ENCODE results near the gene OGFRL1. TPM values are rescaled to one million over a fixed set of nuclear protein-coding genes. Genes with fewer than 3 reads are reported as not detected.

Gene OGFRL1
- total and polyA plus RNA-seq, 9 of the 15 experiments (the other 6 are each of a cell fraction or from before 2014, with no cell fraction given): 0.01 to 0.07 (median 0.03) TPM

DNA sequence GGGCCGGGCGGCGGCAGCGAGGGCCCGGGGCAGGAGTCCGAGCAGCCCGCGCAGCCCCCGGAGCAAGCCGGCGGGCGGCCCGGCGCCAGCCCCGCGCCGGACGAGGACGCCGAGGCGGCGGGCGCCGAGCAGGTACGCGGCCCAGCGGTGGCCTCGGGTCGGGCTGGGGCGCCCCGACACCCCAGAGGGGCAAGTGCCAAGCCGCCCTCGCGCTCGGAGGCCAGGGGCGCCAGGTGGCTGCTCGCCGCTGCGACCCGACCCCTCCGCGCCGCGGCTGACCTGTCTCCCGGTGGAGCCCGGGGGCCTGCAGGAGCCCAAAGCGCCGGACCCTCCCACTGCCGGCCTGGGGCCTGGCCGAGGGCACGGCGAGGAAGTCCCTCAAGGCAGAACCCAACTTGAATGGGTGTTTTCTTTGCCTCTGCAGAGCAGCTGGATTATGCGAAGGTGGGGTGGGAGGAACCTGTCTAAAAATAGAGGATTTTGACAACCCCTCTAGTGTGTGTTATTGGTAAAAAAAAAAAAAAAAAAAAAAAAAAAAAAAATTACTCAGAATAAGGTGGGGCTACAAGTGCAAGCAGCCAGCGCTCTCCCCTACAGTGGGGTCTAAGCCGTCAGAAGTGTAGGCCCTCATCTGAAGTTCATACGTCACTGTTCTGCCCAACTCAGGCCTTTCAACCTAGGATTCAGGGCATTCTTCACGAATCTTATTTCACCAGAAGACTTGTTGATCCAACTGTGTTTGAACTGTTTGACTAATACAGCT is 609 bp downstream of the OGFRL1 start:
- H4K20me1 ChIP-seq (replicated peaks; ENCODE audit: control insufficient read depth, insufficient read depth, low read length): no peaks in the 10 kb centered on the region
- no peaks in the 10 kb centered on the region for H3K9me1 ChIP-seq (ENCODE audit: control insufficient read depth, insufficient read depth, low read length)
- ChIA-PET POLR2A (no interaction called here), CTCF (ENCODE audit: low intra/inter-chr PET ratio) (no interaction called here)
- no peak overlapping the region for H2AFZ ChIP-seq (ENCODE audit: low read depth, low read length)
- no peaks in the 10 kb centered on the region for H3K9me3 ChIP-seq (replicated peaks; ENCODE audit: control insufficient read depth, insufficient read depth, low read depth, low read length)
- H3K4me1 ChIP-seq (replicated peaks in 1 of 2; ENCODE audit: control insufficient read depth in 2 of 2, insufficient read depth in 2 of 2, low read length in 2 of 2): peaks cover 0 to 4% of the 10 kb centered on the region in 2 experiments; a peak in 1 of 5 replicates
- H3K4me3 ChIP-seq: no peak overlapping the region
- ATAC-seq (no peak), FAIRE-seq (no peak), DNase-seq (ENCODE audit: extremely low read depth in 1 of 4, low spot score in 3 of 4) (no peak)
- intact Hi-C loops (cut with micrococcal nuclease) (no loop called here), in situ Hi-C loops (cut with MboI) (no loop called here)
- BruUV-seq (replicated peaks): no TSS peak
- H3K4me2 ChIP-seq (ENCODE audit: insufficient read depth, low read length): no peak overlapping the region
- TF ChIP-seq ZC3H8 (IDR thresholded peaks at IDR 0.05): no peak
- WGBS (ENCODE audit: insufficient coverage, low coverage, missing lambda C conversion rate): 9% methylated on average over 8 of the region's 57 CpGs
- no peaks in the 10 kb centered on the region for H3K79me2 ChIP-seq (ENCODE audit: control insufficient read depth, insufficient read depth, low read length)
- no peaks in the 10 kb centered on the region for H3K27me3 ChIP-seq (ENCODE audit: control insufficient read depth in 2 of 2, insufficient read depth in 2 of 2, low read length in 2 of 2)
- H3K9ac ChIP-seq (ENCODE audit: insufficient read depth in 1 of 2, low read depth in 2 of 2, low read length in 2 of 2): no peak overlapping the region
- no peak overlapping the region for H3K27ac ChIP-seq (ENCODE audit: extremely low read depth, low read depth, low read length)
- H3K36me3 ChIP-seq (ENCODE audit: control insufficient read depth, insufficient read depth, low read length): no peaks in the 10 kb centered on the region

DNA sequence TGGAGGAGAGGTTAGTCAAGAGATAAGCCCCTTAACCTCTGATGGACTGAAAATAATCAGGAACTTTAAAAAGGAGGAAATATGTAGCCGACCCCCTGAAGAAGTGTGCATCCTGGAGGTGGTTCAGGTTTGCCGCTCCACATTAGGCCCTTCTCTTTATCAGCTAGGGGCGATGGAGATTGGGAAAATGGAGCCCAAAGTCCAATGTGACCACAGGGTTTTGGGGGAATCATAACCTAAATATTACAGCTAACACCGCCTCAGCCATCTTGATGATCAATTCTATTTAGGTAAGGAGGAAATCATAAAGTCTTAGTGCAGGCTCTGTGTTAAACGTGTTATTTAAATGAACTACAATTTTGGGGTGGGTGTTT is 1.2 kb downstream of the OGFRL1 start:
- Histone ChIP-seq H2AFZ (ENCODE audit: low read depth, low read length) (no peak overlapping the region), H3K27me3 (ENCODE audit: control insufficient read depth in 2 of 2, insufficient read depth in 2 of 2, low read length in 2 of 2) (no peaks in the 10 kb centered on the region), H3K9me1 (ENCODE audit: control insufficient read depth, insufficient read depth, low read length) (no peaks in the 10 kb centered on the region), H3K4me2 (ENCODE audit: insufficient read depth, low read length) (no peak overlapping the region), H3K4me1 (replicated peaks in 1 of 2; ENCODE audit: control insufficient read depth in 2 of 2, insufficient read depth in 2 of 2, low read length in 2 of 2) (peaks cover 0 to 4% of the 10 kb centered on the region in 2 experiments; a peak in 1 of 5 replicates), H3K9ac (ENCODE audit: insufficient read depth in 1 of 2, low read depth in 2 of 2, low read length in 2 of 2) (no peak overlapping the region), H3K79me2 (ENCODE audit: control insufficient read depth, insufficient read depth, low read length) (no peaks in the 10 kb centered on the region), H4K20me1 (replicated peaks; ENCODE audit: control insufficient read depth, insufficient read depth, low read length) (no peaks in the 10 kb centered on the region), H3K36me3 (ENCODE audit: control insufficient read depth, insufficient read depth, low read length) (no peaks in the 10 kb centered on the region), H3K4me3 (no peak overlapping the region), H3K27ac (ENCODE audit: extremely low read depth, low read depth, low read length) (no peak overlapping the region), H3K9me3 (replicated peaks; ENCODE audit: control insufficient read depth, insufficient read depth, low read depth, low read length) (no peaks in the 10 kb centered on the region)
- WGBS (ENCODE audit: insufficient coverage, low coverage, missing lambda C conversion rate): 1% methylated on average over 5 of the region's 5 CpGs
- ChIA-PET POLR2A (no interaction called here), CTCF (ENCODE audit: low intra/inter-chr PET ratio) (no interaction called here)
- in situ Hi-C loops (cut with MboI) (no loop called here), intact Hi-C loops (cut with micrococcal nuclease) (no loop called here)
- no peak for FAIRE-seq
- no peak for DNase-seq (ENCODE audit: extremely low read depth in 1 of 4, low spot score in 3 of 4)
- BruUV-seq (replicated peaks): no TSS peak
- no peak for ATAC-seq
- TF ChIP-seq ZC3H4 (CRISPR knock-in tag; IDR thresholded peaks at IDR 0.05; ENCODE audit: borderline replicate concordance) (no peak), YY1 (IDR thresholded peaks at IDR 0.05; ENCODE audit: borderline replicate concordance in 1 of 3, control insufficient read depth in 1 of 3, extremely low read depth in 1 of 3, insufficient read depth in 3 of 3, insufficient read length in 1 of 3, insufficient replicate concordance in 2 of 3, low read depth in 1 of 3, low read length in 2 of 3) (no peak), KLF13 (tag; IDR thresholded peaks at IDR 0.05; ENCODE audit: borderline replicate concordance, low read depth) (no peak)
- TF ChIP-seq, protein P1, sequence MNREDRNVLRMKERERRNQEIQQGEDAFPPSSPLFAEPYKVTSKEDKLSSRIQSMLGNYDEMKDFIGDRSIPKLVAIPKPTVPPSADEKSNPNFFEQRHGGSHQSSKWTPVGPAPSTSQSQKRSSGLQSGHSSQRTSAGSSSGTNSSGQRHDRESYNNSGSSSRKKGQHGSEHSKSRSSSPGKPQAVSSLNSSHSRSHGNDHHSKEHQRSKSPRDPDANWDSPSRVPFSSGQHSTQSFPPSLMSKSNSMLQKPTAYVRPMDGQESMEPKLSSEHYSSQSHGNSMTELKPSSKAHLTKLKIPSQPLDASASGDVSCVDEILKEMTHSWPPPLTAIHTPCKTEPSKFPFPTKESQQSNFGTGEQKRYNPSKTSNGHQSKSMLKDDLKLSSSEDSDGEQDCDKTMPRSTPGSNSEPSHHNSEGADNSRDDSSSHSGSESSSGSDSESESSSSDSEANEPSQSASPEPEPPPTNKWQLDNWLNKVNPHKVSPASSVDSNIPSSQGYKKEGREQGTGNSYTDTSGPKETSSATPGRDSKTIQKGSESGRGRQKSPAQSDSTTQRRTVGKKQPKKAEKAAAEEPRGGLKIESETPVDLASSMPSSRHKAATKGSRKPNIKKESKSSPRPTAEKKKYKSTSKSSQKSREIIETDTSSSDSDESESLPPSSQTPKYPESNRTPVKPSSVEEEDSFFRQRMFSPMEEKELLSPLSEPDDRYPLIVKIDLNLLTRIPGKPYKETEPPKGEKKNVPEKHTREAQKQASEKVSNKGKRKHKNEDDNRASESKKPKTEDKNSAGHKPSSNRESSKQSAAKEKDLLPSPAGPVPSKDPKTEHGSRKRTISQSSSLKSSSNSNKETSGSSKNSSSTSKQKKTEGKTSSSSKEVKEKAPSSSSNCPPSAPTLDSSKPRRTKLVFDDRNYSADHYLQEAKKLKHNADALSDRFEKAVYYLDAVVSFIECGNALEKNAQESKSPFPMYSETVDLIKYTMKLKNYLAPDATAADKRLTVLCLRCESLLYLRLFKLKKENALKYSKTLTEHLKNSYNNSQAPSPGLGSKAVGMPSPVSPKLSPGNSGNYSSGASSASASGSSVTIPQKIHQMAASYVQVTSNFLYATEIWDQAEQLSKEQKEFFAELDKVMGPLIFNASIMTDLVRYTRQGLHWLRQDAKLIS (CRISPR knock-in tag; IDR thresholded peaks at IDR 0.05): no peak
- TF ChIP-seq, protein P2, sequence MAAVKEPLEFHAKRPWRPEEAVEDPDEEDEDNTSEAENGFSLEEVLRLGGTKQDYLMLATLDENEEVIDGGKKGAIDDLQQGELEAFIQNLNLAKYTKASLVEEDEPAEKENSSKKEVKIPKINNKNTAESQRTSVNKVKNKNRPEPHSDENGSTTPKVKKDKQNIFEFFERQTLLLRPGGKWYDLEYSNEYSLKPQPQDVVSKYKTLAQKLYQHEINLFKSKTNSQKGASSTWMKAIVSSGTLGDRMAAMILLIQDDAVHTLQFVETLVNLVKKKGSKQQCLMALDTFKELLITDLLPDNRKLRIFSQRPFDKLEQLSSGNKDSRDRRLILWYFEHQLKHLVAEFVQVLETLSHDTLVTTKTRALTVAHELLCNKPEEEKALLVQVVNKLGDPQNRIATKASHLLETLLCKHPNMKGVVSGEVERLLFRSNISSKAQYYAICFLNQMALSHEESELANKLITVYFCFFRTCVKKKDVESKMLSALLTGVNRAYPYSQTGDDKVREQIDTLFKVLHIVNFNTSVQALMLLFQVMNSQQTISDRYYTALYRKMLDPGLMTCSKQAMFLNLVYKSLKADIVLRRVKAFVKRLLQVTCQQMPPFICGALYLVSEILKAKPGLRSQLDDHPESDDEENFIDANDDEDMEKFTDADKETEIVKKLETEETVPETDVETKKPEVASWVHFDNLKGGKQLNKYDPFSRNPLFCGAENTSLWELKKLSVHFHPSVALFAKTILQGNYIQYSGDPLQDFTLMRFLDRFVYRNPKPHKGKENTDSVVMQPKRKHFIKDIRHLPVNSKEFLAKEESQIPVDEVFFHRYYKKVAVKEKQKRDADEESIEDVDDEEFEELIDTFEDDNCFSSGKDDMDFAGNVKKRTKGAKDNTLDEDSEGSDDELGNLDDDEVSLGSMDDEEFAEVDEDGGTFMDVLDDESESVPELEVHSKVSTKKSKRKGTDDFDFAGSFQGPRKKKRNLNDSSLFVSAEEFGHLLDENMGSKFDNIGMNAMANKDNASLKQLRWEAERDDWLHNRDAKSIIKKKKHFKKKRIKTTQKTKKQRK (IDR thresholded peaks at IDR 0.05; ENCODE audit: borderline replicate concordance, low read depth, low read length): no peak
